ENCODE results near the gene ANKRD63.
A peak's percentile ranks its signal among the peaks of the same experiment; 100 is the strongest.

The ANKRD63 gene

DNA sequence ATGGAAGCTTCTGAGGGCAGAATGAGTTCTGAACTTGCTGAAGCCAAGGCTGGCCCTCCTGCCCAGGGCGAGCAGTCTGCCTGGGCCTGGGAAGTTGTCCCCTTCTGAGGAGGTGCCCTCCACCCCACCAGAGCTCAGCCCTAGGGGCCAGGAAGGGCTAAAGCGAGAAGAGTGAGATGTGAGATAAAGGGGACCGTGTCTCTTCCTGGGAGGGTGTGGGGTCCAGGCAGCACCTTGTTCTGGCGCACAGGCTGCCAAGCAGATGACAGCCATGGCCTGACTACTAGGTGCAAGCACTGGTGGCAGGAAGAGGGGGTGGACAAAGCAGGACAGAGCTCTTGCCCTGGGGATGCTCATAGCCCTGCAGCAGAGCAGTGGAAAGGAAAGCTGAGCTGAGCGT is 40.3 kb downstream of the ANKRD63 start:
- no peak for DNase-seq

DNA sequence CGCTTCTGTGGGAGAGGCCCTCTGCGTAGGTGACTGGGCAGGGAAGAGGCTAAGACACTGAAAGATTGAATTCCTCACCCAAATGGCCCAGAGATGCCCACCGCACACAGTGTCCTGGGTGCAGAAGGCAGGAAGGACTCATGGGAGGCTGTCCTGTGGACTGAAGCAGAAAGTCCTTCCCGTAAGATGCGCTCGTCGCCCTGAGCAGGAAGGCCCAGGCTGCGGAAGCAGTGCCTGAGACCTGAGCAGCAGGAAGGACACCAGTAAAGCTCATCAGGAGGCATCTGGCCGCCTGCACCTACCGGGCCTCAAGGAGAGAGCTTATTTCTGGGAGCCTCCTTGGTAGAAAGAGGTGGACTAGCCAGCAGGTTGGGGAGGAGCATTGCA is 40.7 kb downstream of the ANKRD63 start:
- no peak for DNase-seq

DNA sequence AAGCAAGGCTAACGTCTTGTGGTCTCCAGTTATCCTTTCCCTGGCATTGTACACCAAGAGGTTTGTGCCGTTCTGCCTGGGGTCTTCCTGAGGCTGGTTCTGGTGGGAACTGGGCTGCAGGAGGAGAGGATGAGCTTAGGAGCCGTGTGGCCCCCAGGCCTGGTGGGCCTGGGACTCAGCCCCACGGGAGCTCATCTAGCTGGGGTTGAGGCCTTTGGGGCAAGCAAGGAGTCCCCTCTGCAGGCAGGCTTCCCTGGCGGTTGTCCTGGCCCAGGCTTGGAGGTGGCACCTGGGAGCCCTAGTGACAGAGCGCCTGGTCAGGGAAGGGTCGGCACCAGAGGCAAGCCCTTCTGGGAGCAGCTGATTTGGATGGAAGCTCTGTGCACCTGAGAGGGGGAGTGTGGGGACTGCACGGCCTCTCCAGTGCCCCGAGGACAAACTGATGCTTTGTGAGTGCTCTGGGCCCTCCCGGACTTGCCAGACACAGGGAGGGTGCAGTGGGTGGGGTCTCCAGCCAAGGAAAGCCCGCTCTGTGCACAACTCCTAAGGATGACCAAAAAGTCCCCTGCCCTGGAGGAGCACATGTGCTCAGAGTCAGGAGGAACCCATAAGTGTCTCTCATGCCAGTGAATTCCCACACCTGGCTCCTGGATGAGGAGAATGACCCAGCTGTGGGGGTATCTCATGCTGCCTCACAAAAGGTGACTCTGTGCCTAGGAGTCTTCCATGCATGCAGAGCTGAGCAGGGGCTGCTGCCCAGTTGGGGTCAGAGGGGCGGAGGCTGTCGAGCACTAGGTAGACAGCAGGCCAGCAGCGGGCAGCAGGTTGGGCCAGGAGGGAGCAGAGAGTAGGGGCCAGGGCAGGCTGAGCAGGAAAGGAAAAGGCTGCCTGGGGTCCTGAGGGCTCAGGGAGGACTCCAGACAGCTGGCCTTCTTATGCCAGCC is 41.3 kb downstream of the ANKRD63 start:
- DNase-seq: no peak

DNA sequence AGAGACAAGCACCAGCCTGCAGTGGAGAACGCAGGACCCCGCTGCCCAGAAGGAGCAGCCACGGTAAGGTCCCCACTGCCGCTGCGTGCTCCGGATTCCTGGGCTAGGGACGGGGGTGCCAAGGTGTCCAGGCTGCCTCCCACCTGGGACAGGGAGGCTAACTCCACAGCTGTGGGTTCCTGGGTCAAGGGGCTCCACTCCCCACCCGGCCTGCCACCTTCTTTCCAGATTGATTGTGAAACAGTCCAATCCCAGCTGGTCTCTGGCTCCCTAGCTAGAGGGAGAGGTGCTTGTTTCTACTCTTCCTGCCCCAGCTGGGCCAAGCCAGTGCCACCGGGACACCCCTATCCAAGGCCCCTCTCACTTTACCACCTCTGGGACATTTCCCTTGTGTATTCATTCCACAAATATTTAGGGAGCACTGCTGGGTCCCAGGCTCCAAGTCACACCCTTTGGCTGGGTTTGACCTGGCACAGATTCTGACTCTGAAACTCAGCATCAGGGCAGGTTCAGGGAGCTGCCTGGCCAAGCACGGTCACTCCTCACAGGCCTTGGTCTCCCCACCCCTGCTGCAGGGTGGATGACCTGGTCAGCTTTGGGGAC is 42.1 kb downstream of the ANKRD63 start:
- no peak for DNase-seq

DNA sequence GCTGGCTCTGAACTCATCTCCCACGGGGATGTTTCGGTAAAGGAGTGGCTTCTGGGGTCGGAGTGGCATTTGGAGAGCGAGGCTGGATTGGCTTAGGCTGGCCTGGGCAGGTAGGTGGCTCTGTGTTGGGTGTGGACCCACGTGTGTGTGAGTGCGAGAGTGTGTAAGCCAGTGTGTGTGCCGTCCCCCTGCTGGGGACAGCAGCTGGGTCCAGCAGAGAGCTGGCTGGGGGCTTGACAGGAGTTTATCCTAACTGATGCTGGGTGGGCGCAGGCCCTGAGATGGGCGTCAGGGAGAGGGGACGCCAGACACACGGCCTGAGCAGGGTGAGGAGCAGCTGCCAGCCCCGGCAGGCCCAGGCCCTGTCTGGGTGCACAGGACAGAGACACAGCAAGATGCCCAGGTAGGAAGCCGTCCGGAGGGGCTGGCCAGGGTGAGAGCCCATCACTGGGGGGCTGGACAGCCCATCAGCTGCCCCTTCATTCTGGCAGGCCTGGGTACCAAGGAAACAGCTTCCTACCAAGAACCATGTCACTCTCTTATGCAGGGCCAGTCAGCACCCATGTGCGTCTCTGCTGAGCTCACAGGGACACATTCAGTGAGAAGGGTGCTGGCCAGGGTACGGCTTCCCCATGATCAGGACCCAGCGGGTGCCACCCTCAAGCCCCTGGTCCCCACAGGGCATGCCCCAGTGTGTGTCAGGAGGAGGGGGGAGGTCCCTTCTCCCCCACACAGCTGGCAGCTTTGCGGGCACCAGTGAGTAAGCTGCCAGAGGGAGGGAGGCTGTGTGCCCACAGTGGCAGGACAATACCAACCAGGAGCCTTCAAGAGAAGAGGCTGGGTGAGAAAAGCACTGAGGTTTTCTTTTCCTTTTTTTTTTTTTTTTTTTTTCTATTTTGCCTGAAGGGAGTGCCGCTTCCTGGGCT is 42.9 kb downstream of the ANKRD63 start:
- no peak for DNase-seq

DNA sequence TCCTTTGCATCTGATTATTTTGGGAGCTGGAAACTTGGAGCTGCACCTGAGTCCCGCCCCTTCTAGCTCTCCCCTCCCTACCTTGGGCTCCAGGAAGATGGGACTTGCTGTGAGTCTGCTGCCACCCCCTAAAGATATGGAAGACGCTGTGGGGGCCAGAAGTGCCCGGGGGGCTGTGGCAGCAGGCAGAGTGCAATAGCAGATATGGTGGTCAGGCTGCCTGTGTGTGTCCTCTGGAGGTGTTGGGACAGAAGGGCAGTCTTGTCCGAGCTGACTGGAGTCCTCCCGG is 43.5 kb downstream of the ANKRD63 start:
- DNase-seq: no peak

DNA sequence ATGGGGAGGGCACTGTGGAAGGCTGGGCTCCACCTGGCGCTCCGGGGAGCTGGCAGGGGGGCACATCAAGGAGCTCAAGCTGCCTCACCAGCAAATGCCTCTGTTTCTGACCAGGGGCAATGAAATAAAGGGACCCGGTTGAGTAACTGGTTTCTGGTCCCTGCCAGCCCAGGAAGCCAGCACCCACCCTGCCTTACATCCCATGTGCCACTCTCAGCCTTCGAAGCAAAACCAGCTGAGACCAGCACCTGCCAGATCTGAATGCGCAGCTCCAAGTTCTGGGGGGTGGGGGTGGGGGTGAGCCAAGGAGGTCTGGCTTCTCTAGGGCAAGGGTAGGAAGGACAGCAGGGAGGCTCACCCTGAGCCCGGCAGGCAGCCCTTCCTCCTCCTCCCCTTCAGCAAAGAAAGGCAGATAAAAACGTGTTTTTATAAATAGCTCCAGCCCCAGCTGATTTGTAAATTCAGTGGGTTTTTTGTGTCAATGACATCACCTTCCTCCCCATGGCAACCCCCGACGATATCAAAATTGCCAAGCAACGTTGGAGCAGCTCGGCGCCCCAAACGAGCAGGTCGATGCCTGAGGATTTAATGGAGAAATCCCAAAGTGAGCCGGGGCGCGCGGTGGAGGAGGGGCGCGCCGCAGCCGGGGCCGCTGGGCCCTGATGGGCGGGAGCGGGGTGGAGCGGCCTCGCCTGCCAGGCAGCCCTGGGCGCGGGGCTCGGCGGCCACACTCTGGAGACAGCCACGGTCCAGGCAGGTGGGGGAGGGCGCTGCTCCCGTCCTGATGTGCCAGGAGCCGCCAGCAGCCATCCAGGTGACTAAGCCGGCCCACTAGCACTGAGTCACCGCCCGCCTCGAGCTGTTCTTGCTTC is 44.1 kb downstream of the ANKRD63 start, which contains the start of gene PAK6:
PAK6 (plus strand) TSS at position 532 of the 872 bp plus-strand sequence. CDS start 25,723 bp downstream, outside the sequence.
- peak; percentile 23 for DNase-seq

DNA sequence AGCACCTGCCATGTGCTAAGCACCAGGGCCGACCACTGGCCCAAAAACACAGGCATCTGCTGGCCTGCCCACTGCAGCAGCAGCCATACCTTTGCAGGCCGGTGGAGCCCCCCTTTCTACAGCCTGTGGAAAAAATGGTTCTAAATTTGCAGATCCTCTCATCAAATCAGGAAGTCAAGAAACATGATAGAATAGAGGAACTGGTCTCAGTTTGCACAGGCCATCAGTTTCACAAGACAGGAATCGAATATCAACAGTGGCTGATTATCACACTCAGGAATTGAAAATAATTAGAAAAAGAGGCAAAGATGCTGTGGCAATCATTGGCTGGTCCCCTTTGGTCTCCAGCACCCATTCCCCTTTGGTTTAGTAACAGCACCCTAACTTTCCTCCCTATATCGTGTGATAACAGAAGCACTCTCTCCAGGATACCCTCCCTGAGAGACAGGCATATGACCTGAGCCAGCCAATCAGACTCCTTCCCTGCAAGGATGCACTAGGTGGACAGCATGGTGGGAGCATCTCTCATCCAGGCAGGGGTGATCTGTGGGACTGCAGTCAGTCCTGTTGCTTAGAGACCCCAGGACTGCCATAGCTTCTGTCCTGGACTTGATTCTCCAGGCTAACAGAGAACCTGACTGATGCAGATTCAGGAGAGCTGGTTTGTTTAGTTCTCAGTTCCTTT is 47.5 kb downstream of the ANKRD63 start:
- no peak for DNase-seq

DNA sequence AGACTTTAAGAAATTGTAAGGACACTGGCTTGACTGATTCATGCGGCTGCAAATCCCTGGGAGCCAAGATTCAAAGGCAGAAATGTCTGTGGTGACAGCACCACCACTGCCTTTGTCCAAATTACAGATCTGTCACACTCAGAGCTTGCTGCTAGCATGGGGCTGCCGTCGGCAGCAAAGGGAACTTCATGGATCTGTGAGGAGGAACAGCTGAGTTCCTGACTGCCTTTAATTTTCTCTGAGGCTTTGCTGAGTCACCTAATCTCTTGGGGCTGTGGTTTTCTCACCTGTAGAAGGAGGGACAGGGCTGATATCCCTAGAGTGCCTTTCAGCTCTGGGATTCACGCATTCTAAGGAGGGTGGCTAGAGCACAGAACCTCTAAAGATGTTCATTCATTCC is 48.1 kb downstream of the ANKRD63 start:
- DNase-seq: no peak

DNA sequence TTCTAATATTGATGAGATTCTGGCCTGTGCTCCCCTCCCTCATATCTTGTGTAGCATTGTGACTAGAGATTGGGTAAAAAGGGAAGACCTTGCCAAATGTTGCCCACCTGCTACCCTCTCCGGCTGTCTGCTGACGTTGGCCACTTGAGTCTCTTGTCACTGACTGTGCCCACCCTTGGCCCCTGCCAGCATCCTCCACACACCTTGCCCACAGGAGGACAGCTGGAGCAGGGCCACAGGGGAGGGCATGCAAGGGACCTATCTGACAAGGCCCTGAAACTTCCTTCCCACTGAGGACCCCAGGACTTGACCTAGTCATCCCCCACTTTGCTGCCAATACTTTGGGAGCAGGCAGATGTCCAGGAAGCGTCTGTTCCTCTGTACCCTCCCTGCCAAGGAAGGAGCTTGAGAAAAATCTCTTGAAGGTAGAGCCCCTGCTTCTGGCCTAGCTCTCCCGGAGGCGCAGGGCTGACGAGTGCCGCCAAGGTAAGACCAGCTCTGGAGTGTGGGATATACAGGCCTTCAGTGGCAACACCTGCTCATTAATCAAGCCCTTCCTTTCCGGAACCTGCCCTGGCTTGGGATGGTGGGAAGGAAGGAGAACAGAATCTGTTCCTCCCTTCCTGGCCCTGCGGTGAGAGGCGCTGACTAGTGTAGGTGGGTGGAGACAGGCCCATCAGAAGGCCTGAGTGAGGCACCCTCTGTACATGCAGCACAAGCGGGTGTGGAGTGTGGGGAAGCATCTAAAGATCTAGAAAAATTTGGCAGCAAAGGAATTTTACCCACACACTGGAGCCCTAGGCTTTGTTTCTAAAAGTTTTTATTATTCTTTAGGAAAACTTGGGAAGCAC is 48.9 kb downstream of the ANKRD63 start:
- DNase-seq: peak; percentile 13

DNA sequence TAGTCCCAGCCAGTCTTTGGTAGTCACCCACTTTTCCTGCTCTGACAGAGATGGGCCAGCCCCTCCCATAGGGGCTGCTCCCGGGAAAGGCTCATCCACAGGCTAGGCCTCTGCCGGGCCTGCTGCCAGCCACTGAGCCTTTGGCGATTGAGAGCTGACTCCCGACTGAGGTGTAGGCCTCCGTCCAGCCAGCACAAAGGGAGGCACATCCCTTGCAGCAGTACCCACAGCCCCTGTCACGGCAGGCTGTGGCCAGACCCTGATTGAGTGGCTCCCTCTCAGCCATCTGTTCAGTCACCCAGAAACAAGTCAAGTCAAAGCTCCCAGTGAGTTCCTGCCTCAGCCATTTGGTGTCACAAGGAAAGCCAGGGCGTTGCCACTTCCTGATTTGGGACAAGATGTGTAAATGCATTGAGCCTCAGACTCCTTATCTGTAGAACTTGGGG is 50.2 kb downstream of the ANKRD63 start:
- DNase-seq: peak; percentile 16

Data from fibroblast of skin of back (primary cell).